NB4 (cell line): Measurements from ENCODE around the gene CTDSPL.

ENCODE experiments used
- DNase-seq: peaks from one replicate; pipeline ENCODE4 v3.0.0; 2010; ENCODE audit warnings: low read depth
- H3K4me3 ChIP-seq: one replicate; pipeline ENCODE4 v1.5.1; 2011; ENCODE audit warnings: mild to moderate bottlenecking, low read depth, low read length, moderate library complexity
- MYC ChIP-seq: IDR thresholded peaks from 2 replicates; pipeline ENCODE4 v1.6.1; 2011; ENCODE audit warnings: low read depth, low read length
- POLR2A ChIP-seq: IDR thresholded peaks from 2 replicates; pipeline ENCODE4 v1.6.1; 2011; ENCODE audit warnings: mild to moderate bottlenecking; ENCODE audit not compliant: insufficient read length; ENCODE audit errors: extremely low read depth
- TF ChIP-seq, protein P1 (sequence below): IDR thresholded peaks from 2 replicates; pipeline ENCODE4 v1.6.1; 2011; ENCODE audit warnings: low read depth, low read length
- TF ChIP-seq, protein P2 (sequence below): IDR thresholded peaks from one replicate; pipeline ENCODE4 v1.5.1; 2012; ENCODE audit warnings: low read depth, low read length

The CTDSPL gene

DNA sequence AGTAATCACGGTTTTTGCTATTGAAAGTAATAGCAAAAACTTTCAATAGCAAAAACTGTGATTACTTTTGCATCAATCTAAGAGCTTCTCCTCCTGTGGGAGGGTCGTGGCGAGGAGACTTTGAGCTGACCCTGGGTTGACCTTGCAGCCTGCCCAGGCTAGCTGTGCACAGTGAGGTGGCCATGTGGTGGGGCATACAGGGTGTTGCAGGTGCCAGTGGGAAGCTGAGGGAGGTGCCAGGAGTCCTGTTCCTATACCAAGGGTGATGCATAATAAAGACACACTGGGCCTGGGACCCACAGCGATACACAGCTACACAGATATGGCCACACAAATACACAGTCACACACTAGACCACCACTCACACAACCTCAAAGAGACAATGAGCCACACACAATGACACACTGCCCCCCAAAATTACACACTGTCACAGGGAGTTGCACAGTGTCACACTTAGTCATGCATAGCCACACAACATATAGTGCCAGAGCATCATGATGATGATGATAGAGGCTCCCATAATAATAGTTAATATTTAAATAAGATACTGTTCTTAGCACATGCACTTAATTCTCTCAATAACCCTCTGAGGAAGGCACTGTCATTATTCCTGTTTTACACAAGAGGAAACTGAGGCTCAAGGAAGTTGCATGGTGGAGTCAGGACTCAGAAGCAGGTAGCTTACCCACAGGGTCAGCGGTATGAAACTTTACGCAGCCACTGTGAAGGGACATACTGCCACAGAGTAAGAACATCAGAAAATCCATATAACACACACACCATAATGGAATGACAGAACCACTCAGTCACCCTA lies 161.4 kb downstream of the CTDSPL start:
- no peak overlapping the region for H3K4me3 ChIP-seq
- DNase-seq: no peak
- TF ChIP-seq POLR2A (no peak), MYC (no peak)
- TF ChIP-seq, protein P1, sequence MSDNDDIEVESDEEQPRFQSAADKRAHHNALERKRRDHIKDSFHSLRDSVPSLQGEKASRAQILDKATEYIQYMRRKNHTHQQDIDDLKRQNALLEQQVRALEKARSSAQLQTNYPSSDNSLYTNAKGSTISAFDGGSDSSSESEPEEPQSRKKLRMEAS: no peak
- TF ChIP-seq, protein P2, sequence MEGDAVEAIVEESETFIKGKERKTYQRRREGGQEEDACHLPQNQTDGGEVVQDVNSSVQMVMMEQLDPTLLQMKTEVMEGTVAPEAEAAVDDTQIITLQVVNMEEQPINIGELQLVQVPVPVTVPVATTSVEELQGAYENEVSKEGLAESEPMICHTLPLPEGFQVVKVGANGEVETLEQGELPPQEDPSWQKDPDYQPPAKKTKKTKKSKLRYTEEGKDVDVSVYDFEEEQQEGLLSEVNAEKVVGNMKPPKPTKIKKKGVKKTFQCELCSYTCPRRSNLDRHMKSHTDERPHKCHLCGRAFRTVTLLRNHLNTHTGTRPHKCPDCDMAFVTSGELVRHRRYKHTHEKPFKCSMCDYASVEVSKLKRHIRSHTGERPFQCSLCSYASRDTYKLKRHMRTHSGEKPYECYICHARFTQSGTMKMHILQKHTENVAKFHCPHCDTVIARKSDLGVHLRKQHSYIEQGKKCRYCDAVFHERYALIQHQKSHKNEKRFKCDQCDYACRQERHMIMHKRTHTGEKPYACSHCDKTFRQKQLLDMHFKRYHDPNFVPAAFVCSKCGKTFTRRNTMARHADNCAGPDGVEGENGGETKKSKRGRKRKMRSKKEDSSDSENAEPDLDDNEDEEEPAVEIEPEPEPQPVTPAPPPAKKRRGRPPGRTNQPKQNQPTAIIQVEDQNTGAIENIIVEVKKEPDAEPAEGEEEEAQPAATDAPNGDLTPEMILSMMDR: no peak

DNA sequence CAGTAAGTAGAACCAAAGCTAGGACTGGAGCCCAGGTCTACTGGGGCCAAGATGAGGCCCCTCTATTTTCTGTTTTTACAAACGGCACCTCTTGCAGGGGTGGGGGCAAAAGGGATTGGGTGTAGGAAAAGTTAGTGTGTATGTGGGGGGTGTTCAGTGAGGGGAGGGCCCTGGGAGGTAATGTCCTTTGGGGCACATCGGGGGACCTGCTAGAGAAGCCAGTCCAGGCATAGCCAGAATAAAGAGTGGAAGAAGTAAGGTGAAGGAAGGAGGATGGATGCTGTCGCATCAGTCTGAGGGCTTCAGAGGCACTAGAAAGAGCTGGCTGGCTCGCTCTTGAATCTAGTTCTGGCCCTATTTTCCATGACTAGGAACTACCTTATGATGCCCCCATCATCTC lies 165.2 kb downstream of the CTDSPL start:
- H3K4me3 ChIP-seq: no peak overlapping the region
- TF ChIP-seq, protein P1: no peak
- TF ChIP-seq, protein P2: no peak
- TF ChIP-seq MYC: no peak
- DNase-seq: no peak

DNA sequence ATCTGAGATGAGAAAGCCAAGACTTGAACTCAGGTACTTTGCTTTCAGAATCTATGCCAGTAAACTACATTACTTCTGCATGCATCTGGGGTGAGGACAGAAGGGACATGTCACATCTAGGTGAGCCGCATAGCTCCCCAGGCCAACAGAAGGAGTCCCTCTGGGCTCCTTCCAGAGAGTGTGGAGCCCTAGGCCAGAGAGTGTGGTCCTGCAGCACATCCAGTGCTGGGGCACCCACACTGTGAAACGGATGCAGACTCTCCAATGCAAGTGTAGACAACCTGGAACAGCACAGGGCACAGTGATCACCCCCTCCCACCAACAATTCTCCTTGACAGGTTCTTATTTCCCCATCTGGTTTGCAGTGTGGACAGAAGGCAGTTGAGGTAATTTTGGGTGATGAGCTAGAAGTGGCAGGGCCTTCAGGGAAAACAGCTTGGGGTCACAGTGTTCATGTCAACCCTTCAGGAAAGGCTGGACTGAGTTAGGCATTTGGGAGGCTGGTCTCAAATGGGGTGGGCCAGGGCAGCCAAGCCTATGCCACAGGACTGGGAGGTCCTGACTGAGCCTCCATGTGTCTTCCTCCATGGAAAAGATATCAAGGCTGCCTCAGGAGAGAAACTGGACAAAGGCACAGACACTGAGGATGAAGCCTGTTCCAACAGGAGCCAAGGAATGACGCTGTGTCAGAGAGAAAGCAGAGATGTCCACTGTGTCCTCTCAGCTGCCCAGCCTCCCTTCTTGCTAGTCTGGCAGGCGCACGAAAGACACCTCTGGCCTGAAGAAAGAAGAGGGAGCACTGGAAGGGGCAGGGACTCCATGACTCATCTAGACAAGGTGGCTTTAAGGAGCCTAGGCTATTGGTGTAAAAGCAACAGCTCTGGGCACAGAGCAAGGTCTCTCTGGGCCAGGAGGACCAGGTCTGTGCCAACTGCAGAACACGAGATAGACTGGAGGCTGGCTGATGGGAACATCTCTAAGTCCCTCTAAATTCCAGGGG lies 166.1 kb downstream of the CTDSPL start:
- DNase-seq: no peak
- H3K4me3 ChIP-seq: no peak overlapping the region
- no peak for TF ChIP-seq MYC
- TF ChIP-seq, protein P1: no peak
- TF ChIP-seq, protein P2: no peak
- TF ChIP-seq POLR2A: no peak

DNA sequence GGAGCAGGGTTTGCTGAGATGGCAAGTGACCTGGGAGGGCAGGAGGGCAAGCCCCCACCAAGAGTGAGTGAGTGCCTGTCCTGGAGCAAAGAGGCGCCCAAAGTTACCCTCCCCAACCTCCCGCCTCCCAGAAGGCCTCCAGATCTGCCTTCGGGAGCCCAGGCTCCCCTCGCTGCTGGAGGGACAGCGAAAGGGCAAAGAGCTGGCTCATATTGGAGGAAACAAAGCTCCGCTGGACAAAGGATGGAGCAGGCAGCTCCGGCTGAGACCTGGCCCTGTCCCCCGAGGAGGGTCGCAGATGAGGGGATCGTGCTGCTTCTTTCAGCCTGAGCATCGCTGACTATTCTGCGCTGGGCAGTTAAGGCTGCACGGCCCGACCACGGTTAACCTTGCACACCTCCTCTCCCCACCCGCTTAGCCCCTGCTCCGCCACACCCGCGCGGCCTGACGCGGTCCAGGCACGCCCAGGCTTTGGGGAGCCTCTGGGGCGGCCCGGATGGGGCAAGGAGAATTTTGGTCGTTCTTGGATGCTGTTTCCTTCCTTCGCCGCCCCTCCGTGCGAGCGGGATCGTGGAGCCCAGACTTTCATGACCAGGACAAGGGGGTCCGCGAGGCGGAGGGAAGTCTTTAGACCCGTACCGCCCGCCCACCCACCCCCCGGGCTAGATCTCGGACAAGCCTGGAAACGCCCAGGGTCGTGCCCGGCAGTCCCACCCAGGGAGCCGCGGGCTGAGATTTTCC lies 167.1 kb downstream of the CTDSPL start:
- no peak for DNase-seq
- H3K4me3 ChIP-seq: no peak overlapping the region
- TF ChIP-seq POLR2A: no peak
- TF ChIP-seq, protein P1: no peak
- TF ChIP-seq MYC: no peak
- TF ChIP-seq, protein P2: no peak

DNA sequence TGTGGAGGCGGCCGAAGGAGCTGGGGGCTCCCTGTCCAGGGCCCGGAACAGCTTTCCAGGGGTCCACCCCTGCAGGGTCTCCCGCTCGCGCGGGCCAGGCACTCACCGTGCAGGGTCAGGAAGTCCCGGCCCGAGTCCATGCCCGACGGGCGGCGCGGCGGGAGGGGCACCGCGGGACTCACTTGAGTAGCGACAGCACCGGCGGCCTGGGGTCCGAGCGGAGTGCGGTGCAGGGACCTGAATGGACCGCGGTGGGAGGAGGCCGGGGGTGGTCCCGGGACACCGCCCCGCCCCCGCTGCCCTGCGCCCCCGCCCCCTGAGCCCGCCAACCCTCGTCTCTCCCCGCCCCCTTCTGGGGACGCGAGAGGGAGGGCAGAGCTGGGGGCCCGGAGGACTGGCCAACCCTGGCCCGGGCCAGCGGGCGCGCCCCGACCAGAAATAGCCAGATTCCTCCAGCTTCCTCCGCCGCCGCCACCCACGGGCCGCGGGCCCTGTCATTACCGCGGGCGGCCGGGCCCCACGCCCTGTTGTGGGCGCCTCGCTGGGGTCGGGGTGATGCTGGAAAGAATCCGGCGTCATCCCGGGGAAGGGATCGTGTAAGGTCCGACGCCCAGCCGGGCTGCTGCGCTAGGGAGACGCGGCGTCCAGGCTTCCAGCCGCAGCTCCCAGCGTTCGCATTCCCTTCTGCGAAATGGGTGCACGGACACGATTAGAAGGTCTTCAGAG lies 167.9 kb downstream of the CTDSPL start, which contains the start of gene PLCD1:
PLCD1 (minus strand) TSS at position 243 of the 726 bp plus-strand sequence; CDS start at position 140, 103 bp downstream.
- TF ChIP-seq MYC (no peak), POLR2A (no peak)
- TF ChIP-seq, protein P1: no peak
- TF ChIP-seq, protein P2: no peak
- no peak within 1 kb of the TSS for H3K4me3 ChIP-seq
- no peak for DNase-seq
